SW 1271 (cell line): ENCODE results near the gene DGKZ.
A peak's percentile ranks its signal among the peaks of the same experiment; 100 is the strongest.

Experiments used
- DNase-seq, 2 experiments: peaks; one replicate each; lab custom pipeline; 2025; lab: John Stamatoyannopoulos, UW

Gene DGKZ

DNA sequence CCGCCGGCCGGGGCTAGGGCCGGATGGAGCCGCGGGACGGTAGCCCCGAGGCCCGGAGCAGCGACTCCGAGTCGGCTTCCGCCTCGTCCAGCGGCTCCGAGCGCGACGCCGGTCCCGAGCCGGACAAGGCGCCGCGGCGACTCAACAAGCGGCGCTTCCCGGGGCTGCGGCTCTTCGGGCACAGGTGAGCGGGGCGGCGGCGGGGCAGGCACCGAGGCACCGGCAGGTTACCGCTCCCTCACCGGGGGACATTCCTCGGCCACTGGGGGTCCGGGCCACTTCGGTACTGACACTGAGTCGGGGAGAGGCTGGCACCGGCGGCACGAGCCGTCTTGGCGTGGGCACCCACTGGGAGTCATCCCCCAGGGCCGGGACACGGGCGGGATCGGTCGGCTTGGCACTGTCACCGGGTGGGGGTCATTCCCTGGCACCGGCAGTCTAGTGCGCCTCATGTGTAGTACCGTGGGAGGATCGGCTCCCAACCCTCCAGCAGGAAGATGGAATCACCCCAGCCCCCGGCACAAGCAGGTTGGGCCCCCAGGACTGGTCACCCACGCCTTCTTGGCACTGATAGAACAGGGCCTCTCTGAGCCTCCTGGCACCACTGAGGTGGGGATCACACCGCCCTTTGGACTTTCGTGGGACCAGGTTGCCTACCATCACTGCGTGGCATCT is 511 bp downstream of the DGKZ start:
- no peak for DNase-seq

DNA sequence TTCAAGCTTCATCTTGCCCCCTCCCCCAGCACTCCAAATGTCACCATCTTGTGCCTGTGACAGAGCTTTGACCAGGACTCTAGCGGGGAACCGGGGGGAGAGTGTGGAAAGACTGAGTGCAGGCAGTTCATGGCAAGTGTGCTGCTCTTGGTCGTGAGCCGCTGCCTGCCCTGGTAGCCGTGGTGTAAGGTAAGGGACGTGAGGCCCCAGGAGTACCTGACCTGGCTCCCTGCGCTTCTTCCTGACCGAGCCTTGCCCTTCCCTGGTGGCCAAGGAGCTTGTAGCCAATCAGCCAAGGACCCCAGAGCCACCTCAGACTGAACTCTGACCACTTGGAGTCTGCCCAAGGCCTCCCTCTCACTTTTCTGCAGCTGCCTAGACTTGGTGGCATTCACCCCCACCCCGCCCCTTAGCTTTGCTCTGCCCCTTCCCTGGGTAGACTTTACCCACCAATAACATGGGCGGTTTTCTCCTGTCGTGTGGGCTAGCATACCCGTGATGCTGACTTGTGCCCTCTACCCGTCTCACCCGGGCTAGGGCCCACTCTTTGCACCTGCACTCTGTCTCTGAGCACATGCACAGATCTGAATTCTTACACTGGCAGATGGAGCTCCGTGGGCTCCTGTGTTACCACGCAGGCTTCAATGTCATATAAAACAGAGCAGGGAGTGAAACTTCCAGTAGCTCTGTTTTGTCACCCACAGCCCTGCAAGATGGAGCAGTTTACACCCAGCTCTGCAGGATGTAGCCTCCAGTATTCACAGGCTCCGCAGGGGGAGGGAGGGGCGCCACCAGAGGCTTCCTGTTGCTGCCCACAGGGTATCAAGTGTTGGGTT is 1.5 kb downstream of the DGKZ start:
- DNase-seq: no peak

DNA sequence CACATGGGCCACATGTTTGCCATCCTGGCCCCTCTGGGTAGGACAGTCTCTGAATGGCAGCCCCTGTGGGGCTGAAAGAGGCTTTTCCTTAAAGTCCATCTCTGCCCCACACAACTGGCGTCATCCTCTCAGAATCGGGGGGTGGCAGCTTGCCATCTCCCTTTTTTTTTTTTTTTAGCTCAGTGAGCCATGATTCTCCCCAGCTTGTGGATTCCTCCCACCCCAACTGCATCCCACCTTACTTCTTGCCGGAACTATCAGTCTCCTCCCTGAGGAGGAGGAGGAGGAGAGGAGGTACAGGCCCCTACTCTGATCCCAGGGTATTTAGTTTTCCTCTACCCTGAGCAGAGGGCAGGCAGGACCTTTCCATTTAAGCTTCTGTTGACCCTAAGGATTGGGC is 3.4 kb downstream of the DGKZ start:
- no peak for DNase-seq

DNA sequence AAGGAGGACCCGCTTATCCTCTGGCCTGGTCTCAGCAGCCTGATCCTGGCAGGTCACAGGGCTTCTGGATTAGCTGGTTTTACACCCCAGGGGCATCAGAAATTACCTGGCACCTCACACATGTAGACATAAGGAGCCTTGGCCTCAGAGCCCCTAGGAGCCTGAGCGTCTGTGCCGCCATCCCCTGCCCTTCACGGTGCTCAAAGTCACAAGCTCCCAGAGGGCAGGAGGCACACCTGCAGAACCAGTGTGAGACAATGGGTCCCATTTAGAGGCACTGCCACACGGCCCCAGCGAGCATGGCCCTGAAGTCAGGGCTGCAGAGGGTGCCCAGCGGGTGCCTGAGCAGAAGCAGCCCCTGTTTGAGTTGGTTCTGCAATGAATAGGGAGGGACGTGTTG is 3.9 kb downstream of the DGKZ start:
- no peak for DNase-seq

DNA sequence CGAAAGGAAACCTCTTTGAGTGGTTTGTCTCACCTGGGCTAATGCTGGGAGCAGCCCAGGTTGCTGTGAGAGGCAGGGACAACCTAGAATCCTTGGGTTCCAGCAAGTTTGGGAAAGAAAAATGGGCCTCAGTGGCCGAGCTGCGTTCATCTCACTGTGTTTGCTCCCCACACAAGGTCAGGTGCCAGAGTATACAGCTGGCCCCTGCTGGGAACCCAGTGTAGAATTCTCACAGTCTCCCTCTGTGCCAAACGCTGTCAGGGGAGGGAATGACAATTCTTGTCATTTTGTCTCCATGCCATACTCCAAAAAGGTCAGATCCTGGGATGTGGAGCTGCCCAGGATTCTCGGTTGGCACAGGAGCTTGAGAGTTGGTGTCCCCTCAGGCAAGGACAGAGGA is 4.3 kb downstream of the DGKZ start:
- DNase-seq: no peak

DNA sequence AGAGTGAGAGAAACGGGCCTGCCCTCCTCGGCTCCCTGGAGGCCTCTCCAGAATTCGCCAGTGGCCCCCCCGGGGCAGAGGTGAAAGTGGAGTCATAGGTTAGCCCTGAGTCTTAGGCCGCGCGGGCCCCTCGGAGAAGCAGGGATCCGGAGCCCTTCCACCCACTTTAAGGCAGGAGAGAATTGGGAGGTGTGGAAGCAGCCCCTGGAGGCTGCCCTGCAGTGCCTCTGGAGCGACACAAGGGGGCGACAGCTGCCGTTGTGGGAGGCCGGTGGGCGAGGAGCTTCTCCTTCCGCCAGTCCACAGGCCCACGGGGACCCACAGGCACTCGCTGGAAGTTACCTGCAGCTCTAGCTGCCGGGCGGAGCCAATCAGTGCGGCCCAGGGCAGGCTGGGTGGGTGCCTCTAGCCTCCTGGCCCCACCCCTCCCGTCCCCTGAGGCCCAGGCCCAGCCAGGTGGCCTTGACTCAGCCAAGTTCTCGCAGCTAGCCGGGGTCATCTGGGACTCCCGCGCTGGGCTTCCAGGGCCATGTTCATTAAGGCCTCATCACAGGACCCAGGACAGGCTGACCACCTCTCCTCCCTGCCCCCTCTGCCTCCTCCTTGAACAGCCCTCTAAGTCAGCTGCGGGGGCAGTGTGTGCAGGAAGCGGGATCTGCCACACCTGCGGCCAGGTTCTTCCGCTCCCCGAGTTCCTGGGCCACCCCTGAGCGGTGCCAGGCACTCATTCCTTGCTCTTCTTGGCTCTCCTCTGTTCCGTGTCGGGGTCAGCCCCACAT is 5.0 kb downstream of the DGKZ start:
- peak in 1 of 2 experiments; percentile 13 for DNase-seq

DNA sequence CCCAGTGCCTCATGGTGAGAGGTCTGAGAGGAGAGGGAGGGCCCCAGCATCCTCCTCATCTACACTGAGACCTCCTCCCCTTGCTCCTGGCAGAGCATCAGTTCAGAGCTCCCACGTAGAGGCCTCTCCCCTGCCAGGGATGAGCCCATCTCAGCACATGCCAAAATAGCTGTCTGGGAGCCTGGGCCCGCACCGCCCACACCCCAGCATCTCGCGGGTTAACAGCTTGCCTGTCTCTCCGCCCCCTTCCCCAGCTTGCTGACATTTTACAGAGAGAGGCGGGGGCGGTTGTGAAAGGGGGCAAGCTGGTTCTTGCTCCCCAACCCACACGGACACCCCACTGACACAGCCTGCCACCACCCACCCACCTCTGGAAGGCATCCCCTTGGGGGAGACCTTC is 6.4 kb downstream of the DGKZ start:
- DNase-seq: no peak

DNA sequence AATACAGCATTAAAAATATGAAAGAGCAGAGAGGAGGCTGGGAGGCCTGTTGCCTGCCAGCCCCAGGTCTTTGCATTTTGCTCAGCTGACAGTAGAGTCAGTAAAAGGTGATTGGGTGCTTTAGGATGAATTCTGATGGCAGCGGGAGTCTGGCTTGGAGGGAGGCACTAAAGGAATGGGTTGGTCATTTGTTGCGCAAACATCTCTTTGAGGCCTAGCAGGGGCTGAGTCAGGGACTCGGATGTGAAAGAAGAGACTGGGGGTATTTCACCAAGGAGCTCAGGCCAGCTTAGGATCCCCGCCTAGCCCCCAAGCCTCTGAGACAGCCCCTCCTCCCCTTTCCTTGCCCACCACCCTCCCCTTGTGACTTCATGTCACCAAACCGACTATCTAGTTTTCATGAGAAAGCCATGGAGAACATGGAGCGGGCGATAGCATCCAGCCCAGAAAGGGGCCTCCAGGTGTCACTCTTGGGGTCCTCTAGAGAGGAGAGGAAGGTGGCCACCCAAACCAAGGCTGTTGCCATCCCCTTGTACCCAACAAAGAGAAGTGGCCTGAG is 9.7 kb downstream of the DGKZ start:
- DNase-seq: no peak

DNA sequence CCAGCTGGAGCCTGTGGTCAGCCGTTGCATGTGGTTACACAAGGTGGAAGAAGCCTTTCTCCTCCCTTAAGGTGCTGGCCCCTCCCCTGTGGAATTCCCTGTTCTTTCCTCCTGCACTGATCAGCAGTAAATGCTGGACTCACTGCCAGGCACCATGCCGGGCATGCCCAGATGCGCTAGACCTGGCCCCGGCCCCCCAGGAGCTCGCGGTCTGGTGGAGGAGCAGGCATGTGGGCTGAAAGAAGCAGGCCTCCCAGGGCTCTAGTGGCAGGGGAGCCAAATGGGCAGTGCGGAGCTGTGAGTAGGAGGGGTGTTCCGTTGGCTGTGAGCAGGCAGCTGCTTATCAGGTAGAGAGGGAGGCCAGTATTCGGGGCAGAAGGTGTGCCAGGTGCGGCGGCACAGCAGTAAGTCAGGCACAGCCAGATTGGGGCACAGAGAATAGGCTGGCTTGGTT is 10.2 kb downstream of the DGKZ start:
- no peak for DNase-seq

DNA sequence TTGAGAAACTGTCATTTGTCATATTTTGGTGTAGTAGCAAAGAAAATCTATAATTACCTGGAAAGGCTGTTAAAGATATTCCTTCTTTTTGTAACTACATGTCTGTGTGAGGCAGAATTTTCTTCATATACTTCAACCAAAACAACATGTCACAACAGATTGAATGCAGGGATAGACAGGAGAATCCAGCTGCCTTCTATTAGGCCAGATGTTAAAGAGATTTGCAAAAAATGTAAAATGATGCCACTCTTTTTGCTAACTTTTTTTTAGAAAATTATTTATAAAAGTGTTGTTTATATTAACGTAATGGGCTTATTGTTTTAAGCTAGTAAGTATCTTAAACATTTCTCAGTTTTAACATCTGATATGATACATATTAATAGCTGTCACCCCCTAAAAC is 12.7 kb downstream of the DGKZ start:
- no peak for DNase-seq

DNA sequence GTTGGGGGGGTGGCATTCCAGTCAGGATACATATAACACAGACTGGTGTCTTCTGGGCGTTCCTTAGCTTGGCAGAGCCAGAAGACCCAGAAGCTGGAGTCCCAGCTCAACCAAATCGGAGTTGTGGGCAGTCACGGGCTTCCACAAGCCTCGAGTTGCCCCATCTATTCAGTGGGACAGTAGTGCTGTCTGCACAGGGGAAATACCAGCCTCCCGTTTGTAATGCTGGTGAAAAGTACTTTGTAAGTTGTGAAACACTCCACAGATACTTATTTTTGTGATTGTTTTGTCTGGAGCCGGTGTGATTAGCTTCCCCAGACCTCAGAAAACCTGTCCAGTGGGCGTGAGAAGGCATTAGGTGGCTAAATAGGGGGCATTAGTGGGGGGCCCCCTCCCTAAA is 13.6 kb downstream of the DGKZ start:
- DNase-seq: no peak

DNA sequence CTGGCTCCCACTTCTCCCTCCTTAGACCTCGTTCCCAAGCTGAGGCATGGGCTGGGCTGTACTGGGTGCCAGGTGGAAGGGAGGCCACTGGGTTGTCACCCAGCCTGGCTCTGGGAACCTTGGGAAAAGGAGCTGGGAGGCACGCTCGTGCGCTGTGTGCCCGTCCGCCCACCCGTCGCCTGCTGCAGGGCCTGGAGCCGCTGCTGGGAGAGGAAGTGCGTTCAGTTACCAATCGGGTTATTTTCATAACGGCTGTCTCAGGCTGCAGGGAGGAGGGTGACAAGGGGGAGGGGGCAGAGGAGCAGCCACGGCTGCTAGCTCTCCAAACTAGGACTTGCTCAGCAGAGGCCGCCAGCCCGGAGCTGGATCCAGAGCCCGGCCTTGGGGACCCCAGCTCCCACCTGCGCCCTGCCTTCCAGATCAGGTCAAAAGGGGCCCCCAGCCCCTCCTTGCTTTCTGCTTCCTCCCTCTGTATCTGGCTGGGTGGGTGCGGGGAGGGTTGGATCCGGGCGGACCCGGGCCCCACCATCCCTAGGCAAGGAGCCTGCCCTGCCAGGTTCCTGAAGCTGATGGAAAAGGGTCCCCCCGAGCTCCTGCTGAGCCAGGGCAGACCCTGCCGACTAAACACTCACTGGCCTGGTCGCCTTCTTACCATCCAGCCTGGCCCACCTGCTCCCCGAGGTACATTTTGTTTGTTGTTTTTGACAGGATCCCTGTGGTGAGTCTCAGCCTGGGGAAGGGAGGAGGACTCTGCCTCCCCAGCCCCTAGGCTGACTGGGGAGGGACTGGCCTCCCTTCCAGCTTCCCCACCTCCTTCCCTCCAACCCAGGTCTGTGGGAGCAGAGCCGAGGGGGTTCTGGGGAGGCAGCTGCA is 14.3 kb downstream of the DGKZ start:
- DNase-seq: no peak

DNA sequence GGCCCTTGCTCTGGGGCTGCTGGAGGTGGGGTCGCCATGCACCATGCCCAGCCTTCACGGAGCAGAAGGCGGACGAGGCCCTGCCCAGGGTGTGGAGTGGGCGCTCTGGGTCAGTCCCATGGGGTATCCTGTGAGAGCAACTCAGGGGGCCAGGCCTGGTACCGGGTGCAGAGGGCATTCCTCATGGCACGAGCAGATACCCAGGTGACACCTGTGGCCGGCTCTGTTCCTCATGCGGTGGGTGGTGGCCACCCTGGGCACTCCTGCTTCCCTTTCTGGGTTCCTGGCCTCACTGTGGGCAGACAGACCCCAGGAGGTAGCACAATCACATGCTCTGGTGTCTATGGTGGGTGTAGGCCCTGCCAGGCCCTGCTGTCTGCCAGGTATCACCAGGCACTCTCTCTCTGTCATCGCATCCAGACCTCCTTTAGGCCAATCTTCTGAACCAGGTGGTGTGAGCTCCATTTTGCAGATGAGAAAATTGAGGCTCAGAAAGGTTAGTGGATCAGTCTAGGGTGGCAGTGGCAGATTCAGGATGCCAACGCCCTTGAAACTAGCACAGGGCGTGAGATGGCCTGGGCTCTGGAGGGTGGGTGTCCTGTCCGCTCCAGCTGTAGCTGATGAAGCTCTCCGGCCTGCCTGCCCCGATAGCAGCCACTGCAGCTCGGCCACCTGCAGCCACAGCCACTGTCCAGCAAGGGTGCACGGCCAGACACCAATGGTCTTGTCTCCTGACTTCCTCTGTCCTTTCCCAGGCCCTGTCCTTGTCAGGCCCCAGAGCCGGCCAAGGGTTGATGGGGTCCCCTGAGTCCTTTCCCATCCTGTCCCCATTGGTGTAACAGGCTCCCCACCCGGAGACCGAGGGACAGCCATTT is 15.1 kb downstream of the DGKZ start:
- no peak for DNase-seq

DNA sequence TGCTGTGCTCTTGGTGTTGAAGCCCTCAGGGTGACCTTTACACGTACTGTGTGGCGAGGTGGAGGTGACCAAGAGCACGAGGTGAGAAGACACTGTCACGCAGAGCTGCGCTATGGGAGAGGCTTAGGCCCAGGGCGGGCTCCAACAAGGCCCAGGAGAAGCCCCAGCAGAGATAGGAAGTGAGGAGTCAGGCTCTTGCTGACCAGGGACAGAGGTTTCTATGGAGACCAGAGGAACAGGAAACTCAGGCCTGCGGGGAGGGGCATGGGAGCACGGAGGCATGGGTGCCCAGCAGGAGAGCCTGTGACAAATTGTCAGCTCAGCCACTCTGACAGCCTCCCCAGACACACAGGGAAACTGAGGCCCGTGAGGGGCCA is 15.8 kb downstream of the DGKZ start:
- peak; percentile 81 to 92 for DNase-seq

DNA sequence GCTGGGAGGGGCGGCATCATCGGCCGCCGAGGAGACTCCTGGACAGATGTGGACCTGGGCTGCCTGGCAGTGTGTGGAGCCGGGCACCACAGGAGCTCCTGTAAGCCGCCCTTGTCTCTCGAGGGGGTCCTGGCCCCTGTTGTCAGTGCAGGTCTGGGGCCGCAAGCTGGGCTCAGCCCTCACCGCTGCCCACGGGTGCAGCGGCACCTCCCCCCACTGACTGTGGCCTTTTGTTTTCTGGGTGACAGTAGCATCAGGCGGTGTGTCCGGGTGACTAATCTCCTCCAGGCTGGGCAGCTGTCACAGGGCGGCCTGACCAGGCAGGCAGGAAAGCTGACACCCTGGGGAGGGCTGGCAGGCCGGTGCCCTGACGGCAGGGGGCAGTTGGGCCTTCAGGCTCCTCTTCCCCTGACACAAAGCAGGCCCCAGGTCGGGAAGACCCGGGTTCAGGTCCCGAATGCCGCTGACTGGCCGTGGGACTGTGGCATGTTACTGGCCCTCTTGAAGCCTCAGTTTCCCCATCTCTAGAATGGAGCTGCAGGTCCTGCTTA is 16.3 kb downstream of the DGKZ start:
- DNase-seq: peak; percentile 82 to 91

DNA sequence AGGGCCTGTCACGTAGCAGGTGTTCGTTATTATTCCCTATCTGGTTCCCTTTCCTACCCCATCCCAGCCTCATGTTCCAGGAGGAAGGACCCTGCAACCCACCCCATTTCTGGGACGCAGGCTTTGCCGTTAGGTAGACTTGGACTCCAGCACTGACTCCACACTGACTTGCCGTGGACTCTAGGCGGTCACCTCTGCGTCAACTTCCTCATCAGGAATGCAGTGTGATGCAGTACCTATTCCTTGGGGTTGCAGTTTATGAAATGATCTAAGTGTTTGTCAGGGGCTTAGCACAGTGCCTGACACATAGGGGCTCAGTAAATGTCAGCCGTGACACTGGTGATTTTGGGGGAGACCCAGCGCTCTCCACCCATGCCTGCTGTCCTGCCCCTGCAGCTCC is 16.8 kb downstream of the DGKZ start:
- no peak for DNase-seq

DNA sequence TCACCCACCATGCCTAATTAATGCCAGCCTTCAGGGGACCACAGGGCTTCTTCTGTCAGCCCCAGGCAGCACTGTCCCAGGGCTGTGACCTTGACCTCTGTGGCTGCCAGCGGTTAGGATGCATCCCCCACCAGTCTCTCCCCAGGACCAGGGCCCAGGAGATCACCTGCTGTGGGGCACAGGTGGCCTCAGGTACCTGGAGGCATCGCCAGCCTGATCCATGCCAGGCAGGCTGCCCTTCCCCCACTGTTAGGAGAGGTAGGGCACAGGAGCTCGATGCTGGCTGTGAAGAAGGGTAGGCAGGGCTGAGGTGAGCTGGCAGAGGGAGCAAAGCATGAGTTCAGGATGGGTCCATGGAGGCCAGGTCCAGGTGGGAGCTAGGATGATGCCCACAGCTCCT is 17.5 kb downstream of the DGKZ start:
- no peak for DNase-seq

DNA sequence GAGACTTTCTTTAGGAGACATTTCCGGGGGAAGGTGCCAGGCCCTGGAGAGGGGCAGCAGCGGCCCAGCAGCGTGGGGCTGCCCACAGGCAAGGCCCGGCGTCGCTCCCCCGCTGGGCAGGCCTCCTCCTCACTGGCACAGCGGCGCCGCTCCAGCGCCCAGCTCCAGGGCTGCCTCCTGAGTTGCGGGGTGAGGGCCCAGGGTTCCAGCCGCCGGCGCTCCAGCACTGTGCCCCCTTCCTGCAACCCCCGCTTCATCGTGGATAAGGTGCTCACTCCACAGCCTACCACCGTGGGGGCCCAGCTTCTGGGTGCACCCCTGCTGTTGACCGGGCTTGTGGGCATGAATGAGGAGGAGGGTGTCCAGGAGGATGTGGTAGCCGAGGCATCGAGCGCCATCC is 19.0 kb downstream of the DGKZ start:
- no peak for DNase-seq

DNA sequence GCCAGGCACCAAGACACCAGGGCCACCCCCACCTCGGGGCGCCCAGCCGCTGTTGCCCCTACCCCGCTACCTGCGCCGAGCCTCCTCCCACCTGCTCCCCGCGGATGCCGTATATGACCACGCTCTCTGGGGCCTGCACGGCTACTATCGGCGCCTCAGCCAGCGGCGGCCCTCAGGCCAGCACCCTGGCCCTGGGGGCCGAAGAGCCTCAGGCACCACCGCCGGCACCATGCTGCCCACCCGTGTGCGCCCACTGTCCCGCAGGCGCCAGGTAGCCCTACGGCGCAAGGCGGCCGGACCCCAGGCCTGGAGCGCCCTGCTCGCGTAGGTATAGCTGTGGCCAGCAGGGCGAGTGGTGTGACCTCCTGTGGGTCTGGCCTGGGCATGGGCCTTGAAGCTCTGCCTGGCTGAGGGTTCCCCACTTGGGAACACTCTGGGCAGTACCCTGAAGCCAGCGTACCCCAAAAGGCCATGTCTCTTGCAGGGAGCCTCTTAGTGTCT is 19.4 kb downstream of the DGKZ start:
- no peak for DNase-seq
